Measurements from ENCODE around the gene GALNT10. TPM values are rescaled to one million over a fixed set of nuclear protein-coding genes. Genes with fewer than 3 reads are reported as not detected.

GALNT10 gene
- total RNA-seq, 4 donors from 2014 or later = 21.4 to 49.8 (median 44.7) TPM

- WGBS = 97% methylated on average over 5 of the region's 7 CpGs
- TF ChIP-seq POLR2A (IDR thresholded peaks at IDR 0.05; ENCODE audit: low read depth) = no peak
- no peak for TF ChIP-seq EP300 (IDR thresholded peaks at IDR 0.05)
- no peak for TF ChIP-seq POLR2AphosphoS5 (IDR thresholded peaks at IDR 0.05)
- no peak for TF ChIP-seq CTCF (IDR thresholded peaks at IDR 0.05)
- Histone ChIP-seq H3K27me3 (no peaks in the 10 kb centered on the region), H3K4me1 (no peaks in the 10 kb centered on the region), H3K4me3 (no peak overlapping the region), H3K36me3 (peaks cover 9 to 44% (median 35%) of the 10 kb centered on the region in 4 donors), H3K27ac (replicated peaks in 1 of 4) (no peak overlapping the region), H3K9me3 (no peaks in the 10 kb centered on the region)
- intact Hi-C loops (cut with DNase I) = no loop called here
- peak; percentile 75 for DNase-seq (ENCODE audit: extremely low spot score)
Observed at GRCh38 chr5:154419236-154419635, 228.7 kb downstream of the GALNT10 start.

- no peak overlapping the region for H3K27ac ChIP-seq (replicated peaks in 1 of 4)
- no peak for TF ChIP-seq POLR2A (IDR thresholded peaks at IDR 0.05; ENCODE audit: low read depth)
- no peak for TF ChIP-seq POLR2AphosphoS5 (IDR thresholded peaks at IDR 0.05)
- no peak for TF ChIP-seq EP300 (IDR thresholded peaks at IDR 0.05)
- no peak for TF ChIP-seq CTCF (IDR thresholded peaks at IDR 0.05)
- no peaks in the 10 kb centered on the region for H3K9me3 ChIP-seq
- WGBS = 88% methylated on average over 1 of the region's 1 CpG
- DNase-seq (ENCODE audit: extremely low spot score) = peak; percentile 24
- H3K36me3 ChIP-seq = peaks cover 4 to 25% (median 21%) of the 10 kb centered on the region in 4 donors
- no peaks in the 10 kb centered on the region for H3K4me1 ChIP-seq
- H3K27me3 ChIP-seq = no peaks in the 10 kb centered on the region
- no peak overlapping the region for H3K4me3 ChIP-seq
- intact Hi-C loops (cut with DNase I) = no loop called here
Observed at GRCh38 chr5:154421868-154422267, 231.3 kb downstream of the GALNT10 start.

- no peak for DNase-seq (ENCODE audit: extremely low spot score)
- Histone ChIP-seq H3K27ac (replicated peaks in 1 of 4) (no peak overlapping the region), H3K4me1 (no peaks in the 10 kb centered on the region), H3K4me3 (no peak overlapping the region), H3K36me3 (peaks cover 0 to 20% (median 17%) of the 10 kb centered on the region in 4 donors), H3K27me3 (no peaks in the 10 kb centered on the region), H3K9me3 (no peaks in the 10 kb centered on the region)
- TF ChIP-seq POLR2AphosphoS5 (IDR thresholded peaks at IDR 0.05) (no peak), POLR2A (IDR thresholded peaks at IDR 0.05; ENCODE audit: low read depth) (no peak), EP300 (IDR thresholded peaks at IDR 0.05) (no peak), CTCF (IDR thresholded peaks at IDR 0.05) (no peak)
- intact Hi-C loops (cut with DNase I) = no loop called here
- 82% methylated on average over 2 of the region's 2 CpGs for WGBS
Observed at GRCh38 chr5:154422298-154422697, 231.8 kb downstream of the GALNT10 start.

- 97% methylated on average over 3 of the region's 3 CpGs for WGBS
- H3K9me3 ChIP-seq = no peaks in the 10 kb centered on the region
- no peaks in the 10 kb centered on the region for H3K4me1 ChIP-seq
- no peak overlapping the region for H3K27ac ChIP-seq (replicated peaks in 1 of 4)
- H3K4me3 ChIP-seq = no peak overlapping the region
- intact Hi-C loops (cut with DNase I) = no loop called here
- TF ChIP-seq POLR2AphosphoS5 (IDR thresholded peaks at IDR 0.05) (no peak), EP300 (IDR thresholded peaks at IDR 0.05) (no peak), POLR2A (IDR thresholded peaks at IDR 0.05; ENCODE audit: low read depth) (no peak), CTCF (IDR thresholded peaks at IDR 0.05) (no peak)
- no peaks in the 10 kb centered on the region for H3K27me3 ChIP-seq
- H3K36me3 ChIP-seq = no peaks in the 10 kb centered on the region
- no peak for DNase-seq (ENCODE audit: extremely low spot score)
Observed at GRCh38 chr5:154428208-154428607, 237.7 kb downstream of the GALNT10 start.

- Histone ChIP-seq H3K9me3 (no peaks in the 10 kb centered on the region), H3K4me1 (no peaks in the 10 kb centered on the region), H3K27me3 (no peaks in the 10 kb centered on the region), H3K27ac (replicated peaks in 1 of 4) (no peak overlapping the region), H3K36me3 (no peaks in the 10 kb centered on the region), H3K4me3 (no peak overlapping the region)
- intact Hi-C loops (cut with DNase I) = no loop called here
- TF ChIP-seq POLR2A (IDR thresholded peaks at IDR 0.05; ENCODE audit: low read depth) = no peak
- TF ChIP-seq EP300 (IDR thresholded peaks at IDR 0.05) = no peak
- TF ChIP-seq CTCF (IDR thresholded peaks at IDR 0.05) = no peak
- TF ChIP-seq POLR2AphosphoS5 (IDR thresholded peaks at IDR 0.05) = no peak
- DNase-seq (ENCODE audit: extremely low spot score) = peak; percentile 83
- 96% methylated on average over 1 of the region's 1 CpG for WGBS
Observed at GRCh38 chr5:154429341-154429740, 238.8 kb downstream of the GALNT10 start.

All from esophagus muscularis mucosa (tissue), 4 donors.